Sigmoid colon (tissue), 4 donors: ENCODE data around the gene YIPF3.

ENCODE experiments used
- CTCF ChIP-seq, 4 experiments: fragments of 450-650 bp in 3 of 4; fragments of 200-600 bp in 1 of 4; IDR thresholded peaks; one replicate each; pipeline ENCODE4 v1.5.1; 2016 to 2019; ENCODE audit warnings: antibody characterized with exemption in 4 of 4, mild to moderate bottlenecking in 3 of 4, moderate library complexity in 2 of 4
- EP300 ChIP-seq, 4 donors: sonication (generic); formaldehyde crosslinking; IDR thresholded peaks; one replicate each; pipeline ENCODE4 v1.6.1; 2017; ENCODE audit warnings: antibody characterized with exemption in 4 of 4
- POLR2A ChIP-seq, 2 donors: fragments of 450-650 bp; IDR thresholded peaks; one replicate each; pipeline ENCODE4 v1.6.1; 2016; ENCODE audit warnings: antibody characterized with exemption in 2 of 2, mild to moderate bottlenecking in 2 of 2, moderate library complexity in 2 of 2
- POLR2AphosphoS5 ChIP-seq, 4 donors: sonication (generic); formaldehyde crosslinking; IDR thresholded peaks; one replicate each; pipeline ENCODE4 v1.6.1; 2017; ENCODE audit warnings: antibody characterized with exemption in 4 of 4

- TF ChIP-seq POLR2A (IDR thresholded peaks at IDR 0.05) (no peak), CTCF (IDR thresholded peaks at IDR 0.05) (no peak), POLR2AphosphoS5 (IDR thresholded peaks at IDR 0.05) (no peak), EP300 (IDR thresholded peaks at IDR 0.05) (no peak)
Measured at GRCh38 chr6:43524483-43524961, 7.8 kb upstream of the YIPF3 start.
